Activated CD4-positive, alpha-beta memory T cell treated with anti-CD3 and anti-CD28 coated beads for 36 hours (primary cell): Measurements from ENCODE around the gene MAPK8IP2. TPM values are rescaled to one million over a fixed set of nuclear protein-coding genes. Genes with fewer than 3 reads are reported as not detected.

Experiments used
- CTCF ChIA-PET: fragments of 350-600 bp; sonication (Branson Sonifier 250); formaldehyde crosslinking; loops from one replicate; lab custom pipeline; 2021; ENCODE audit warnings: antibody characterized with exemption, inconsistent platforms; lab: Charles Lee
- POLR2A ChIA-PET: fragments of 350-600 bp; sonication (Branson Sonifier 250); formaldehyde crosslinking; loops from one replicate; lab custom pipeline; 2021; ENCODE audit warnings: antibody characterized with exemption; lab: Charles Lee
- DNase-seq: peaks from one replicate; pipeline ENCODE4 v3.0.0-alpha.2; 2020
- H3K27ac Mint-ChIP-seq: one replicate; pipeline ENCODE4 v1.8.0; 2021; ENCODE audit warnings: mixed read lengths
- H3K27me3 Mint-ChIP-seq: one replicate; pipeline ENCODE4 v1.8.0; 2021; ENCODE audit warnings: mixed read lengths
- H3K36me3 Mint-ChIP-seq: one replicate; pipeline ENCODE4 v1.8.0; 2021; ENCODE audit warnings: mixed read lengths
- H3K4me1 Mint-ChIP-seq: one replicate; pipeline ENCODE4 v1.8.0; 2021; ENCODE audit warnings: low read depth, mixed read lengths
- H3K4me3 Mint-ChIP-seq: one replicate; pipeline ENCODE4 v1.8.0; 2021; ENCODE audit warnings: mild to moderate bottlenecking, mixed read lengths
- H3K9me3 Mint-ChIP-seq: one replicate; pipeline ENCODE4 v1.8.0; 2021; ENCODE audit warnings: mixed read lengths
- intact Hi-C: fragments of 100-400 bp; cut with micrococcal nuclease; formaldehyde crosslinking; loops from one replicate; pipeline ENCODE4 v1.15.1; 2023
- total RNA-seq, 2 experiments: library from RNA; stranded (reverse); gene quantifications; one replicate each; pipeline ENCODE4 v1.2.3, GENCODE V29; 2021

The MAPK8IP2 gene
- total RNA-seq: under 1 TPM; 0.10 to 0.19 TPM

DNA sequence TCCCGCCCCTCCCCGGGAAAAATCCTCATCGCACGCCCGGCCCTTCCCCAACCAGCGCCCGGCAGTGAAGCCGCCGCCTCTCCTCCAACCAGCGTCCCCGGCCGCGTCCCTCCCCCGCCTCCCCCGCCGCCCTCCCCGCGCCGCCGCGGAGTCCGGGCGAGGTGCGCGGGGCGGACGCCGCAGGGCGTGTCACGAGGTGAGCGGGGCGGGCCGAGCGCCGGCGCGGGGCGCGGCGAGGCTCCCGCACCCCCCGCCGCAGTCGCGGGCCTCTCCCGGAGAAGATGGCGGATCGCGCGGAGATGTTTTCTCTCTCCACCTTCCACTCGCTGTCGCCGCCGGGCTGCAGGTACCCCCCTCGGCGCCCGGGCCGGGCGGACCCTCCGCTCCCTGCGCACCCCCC, at the start of gene MAPK8IP2:
MAPK8IP2 (plus strand) TSS at position 256 of the 400 bp plus-strand sequence; CDS start at position 282, 26 bp downstream.
- H3K27ac Mint-ChIP-seq: no peak within 1 kb of the TSS
- ChIA-PET CTCF (no interaction called here), POLR2A (interaction anchor here (1.0 kb wide), 1 partner anchor 18 kb away, joined by 3 read pairs; the partner anchor contains the start of gene CHKB)
- peaks cover 5% of the 10 kb centered on the region for H3K36me3 Mint-ChIP-seq
- peaks cover 32% of the 10 kb centered on the region for H3K27me3 Mint-ChIP-seq
- DNase-seq: no peak
- intact Hi-C loops: no loop called here
- H3K9me3 Mint-ChIP-seq: no peaks in the 10 kb centered on the region
- peaks cover 8% of the 10 kb centered on the region for H3K4me1 Mint-ChIP-seq
- peak within 1 kb of the TSS; percentile 51 for H3K4me3 Mint-ChIP-seq

GRCh38 chr22:50551160-50551752, 49.3 kb upstream of the MAPK8IP2 start:
- no peak for DNase-seq
- ChIA-PET POLR2A (interaction anchor here (1.2 to 7.5 kb wide), 4 partner anchors 12 to 76 kb away, joined by 3 to 71 read pairs (median 6); partner anchors contain the start of genes ARSA, SCO2 and TYMP), CTCF (interaction anchor here (1.6 to 2.8 kb wide), 2 partner anchors 12 to 26 kb away, joined by 9 to 13 read pairs; partner anchors contain the start of genes SCO2 and SYCE3)
- Mint-ChIP-seq H3K9me3 (no peaks in the 10 kb centered on the region), H3K4me3 (no peak overlapping the region), H3K36me3 (peaks cover 2% of the 10 kb centered on the region), H3K27ac (no peak overlapping the region), H3K4me1 (peaks cover 18% of the 10 kb centered on the region), H3K27me3 (no peaks in the 10 kb centered on the region)
- intact Hi-C loops: no loop called here

DNA sequence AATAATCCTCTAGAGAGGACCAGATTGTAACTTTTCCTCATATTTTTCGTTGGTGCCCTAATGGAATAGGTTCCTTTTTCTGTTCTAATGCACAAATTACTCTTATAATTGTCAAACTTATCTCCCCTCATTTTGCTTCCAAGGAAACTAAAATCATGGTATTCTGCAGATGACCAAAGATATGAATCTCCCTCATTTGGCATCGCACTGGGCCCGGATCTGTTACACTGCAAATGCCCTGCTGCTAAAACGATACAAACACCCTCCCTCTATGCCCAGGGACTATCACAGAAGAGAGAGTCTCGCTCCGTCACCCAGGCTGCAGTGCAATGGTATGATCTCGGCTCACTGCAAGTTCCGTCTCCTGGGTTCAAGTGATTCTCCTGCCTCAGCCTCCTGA, 47.3 kb upstream of the MAPK8IP2 start:
- Mint-ChIP-seq H3K4me1 (peaks cover 14% of the 10 kb centered on the region), H3K27me3 (no peaks in the 10 kb centered on the region), H3K4me3 (no peak overlapping the region), H3K36me3 (peaks cover 2% of the 10 kb centered on the region), H3K9me3 (no peaks in the 10 kb centered on the region), H3K27ac (no peak overlapping the region)
- ChIA-PET CTCF (no interaction called here), POLR2A (no interaction called here)
- intact Hi-C loops: no loop called here
- DNase-seq: no peak

GRCh38 chr22:50556703-50557102, 43.9 kb upstream of the MAPK8IP2 start:
- Mint-ChIP-seq H3K27me3 (no peaks in the 10 kb centered on the region), H3K4me1 (peaks cover 3% of the 10 kb centered on the region), H3K36me3 (no peaks in the 10 kb centered on the region), H3K9me3 (no peaks in the 10 kb centered on the region), H3K27ac (no peak overlapping the region), H3K4me3 (no peak overlapping the region)
- intact Hi-C loops: no loop called here
- CTCF ChIA-PET: interaction anchor here (1.3 to 2.7 kb wide), 3 partner anchors 9 to 64 kb away, joined by 3 to 11 read pairs (median 3); no protein-coding TSS in a partner anchor
- POLR2A ChIA-PET: no interaction called here
- no peak for DNase-seq

DNA sequence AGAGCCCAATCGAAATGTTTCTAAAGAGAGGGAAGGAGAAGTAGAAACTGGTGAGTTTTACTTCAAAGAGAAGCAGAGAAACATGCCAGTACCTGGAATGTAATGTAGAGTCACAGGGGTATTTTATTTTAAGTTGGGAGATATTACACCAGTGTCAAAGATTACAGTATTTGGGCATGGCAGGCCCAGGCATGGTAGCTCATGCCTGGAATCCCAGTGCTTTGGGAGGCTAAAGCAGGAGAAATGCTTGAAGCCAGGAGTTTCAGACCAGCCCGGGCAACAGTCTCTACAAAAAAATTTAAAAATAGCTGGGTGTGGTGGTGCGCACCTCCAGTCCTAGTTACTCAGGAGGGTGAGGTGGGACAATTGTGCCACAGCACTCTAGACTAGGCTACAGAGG, 40.6 kb upstream of the MAPK8IP2 start:
- no peaks in the 10 kb centered on the region for H3K9me3 Mint-ChIP-seq
- H3K36me3 Mint-ChIP-seq: no peaks in the 10 kb centered on the region
- H3K27me3 Mint-ChIP-seq: no peaks in the 10 kb centered on the region
- ChIA-PET POLR2A (interaction anchor here (1.4 kb wide), 2 partner anchors 34 to 51 kb away, joined by 3 to 4 read pairs; partner anchors contain the start of gene SCO2), CTCF (interaction anchor here (0.6 to 1.3 kb wide), 2 partner anchors 34 to 36 kb away, joined by 3 to 5 read pairs; partner anchors contain the start of gene SCO2)
- no peak overlapping the region for H3K4me3 Mint-ChIP-seq
- DNase-seq: no peak
- H3K4me1 Mint-ChIP-seq: peaks cover 15% of the 10 kb centered on the region
- intact Hi-C loops: loop anchor here (10.0 kb wide), 1 partner anchor 55 kb away; no protein-coding TSS in a partner anchor
- no peak overlapping the region for H3K27ac Mint-ChIP-seq

DNA sequence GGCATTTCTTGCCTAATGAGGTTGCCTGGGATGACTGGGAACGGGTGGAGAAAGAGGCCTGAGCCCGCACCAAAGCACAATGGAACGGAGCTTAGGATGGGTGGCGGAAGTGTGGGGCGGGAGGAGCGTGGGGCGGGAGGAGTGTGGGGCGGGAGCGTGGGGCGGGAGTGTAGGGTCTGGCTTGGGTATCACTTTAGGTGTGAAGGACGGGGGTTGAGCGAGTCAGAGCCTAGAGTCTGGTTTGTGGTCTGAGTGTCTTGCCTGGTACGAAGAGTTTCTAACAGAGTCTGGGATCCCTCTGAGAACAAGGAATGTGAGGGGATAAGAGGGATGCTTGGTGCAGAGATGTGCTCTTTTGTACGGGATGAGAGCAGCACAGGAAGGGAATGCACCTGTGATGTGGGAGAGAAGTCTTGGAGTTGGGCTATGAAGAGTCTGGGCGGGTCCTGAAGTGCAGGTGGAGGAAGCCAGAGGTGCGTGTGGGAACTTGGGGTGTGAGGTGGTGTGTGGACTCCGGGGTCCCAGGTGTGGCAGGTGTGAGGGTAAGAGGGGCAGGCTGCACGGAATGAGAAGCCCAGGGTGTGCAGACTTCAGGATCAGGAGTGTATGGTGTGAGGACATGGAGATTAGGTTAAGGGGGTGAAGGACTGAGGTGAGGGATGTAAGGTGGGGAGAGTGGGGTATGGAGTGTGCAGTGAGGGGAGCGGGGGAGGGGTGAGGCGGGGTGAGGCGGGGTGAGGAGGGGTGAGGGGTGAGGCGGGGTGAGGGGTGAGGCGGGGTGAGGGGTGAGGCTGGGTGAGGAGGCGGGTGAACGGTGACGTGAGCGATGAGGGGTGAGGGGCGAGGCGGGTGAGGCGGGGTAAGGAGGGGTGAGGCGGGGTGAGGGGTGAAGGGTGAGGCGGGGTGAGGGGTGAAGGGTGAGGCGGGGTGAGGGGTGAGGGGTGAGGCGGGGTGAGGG, 38.9 kb upstream of the MAPK8IP2 start:
- no peaks in the 10 kb centered on the region for H3K36me3 Mint-ChIP-seq
- DNase-seq: no peak
- H3K9me3 Mint-ChIP-seq: no peaks in the 10 kb centered on the region
- POLR2A ChIA-PET: interaction anchor here (1.4 kb wide), 1 partner anchor 53 kb away, joined by 3 read pairs; no protein-coding TSS in a partner anchor
- intact Hi-C loops: loop anchor here (1.0 to 10.0 kb wide), 6 partner anchors 13 to 53 kb away; partner anchors contain the start of genes NCAPH2 and SCO2
- H3K4me1 Mint-ChIP-seq: peaks cover 15% of the 10 kb centered on the region
- peak overlapping the region; percentile 49 for H3K27ac Mint-ChIP-seq
- H3K27me3 Mint-ChIP-seq: no peaks in the 10 kb centered on the region
- peak overlapping the region; percentile 51 for H3K4me3 Mint-ChIP-seq
- CTCF ChIA-PET: interaction anchor here (1.1 kb wide), 1 partner anchor 36 kb away, joined by 6 read pairs; the partner anchor contains the start of gene SCO2

GRCh38 chr22:50562523-50563412, 37.8 kb upstream of the MAPK8IP2 start, which contains the start of gene SYCE3:
TSS of gene SYCE3 (minus strand) at chr22:50562919. CDS start at chr22:50556405, 6,514 bp downstream.
- H3K27me3 Mint-ChIP-seq: no peaks in the 10 kb centered on the region
- no peaks in the 10 kb centered on the region for H3K36me3 Mint-ChIP-seq
- H3K9me3 Mint-ChIP-seq: no peaks in the 10 kb centered on the region
- H3K4me3 Mint-ChIP-seq: peak within 1 kb of the TSS; percentile 90
- peak; percentile 98 for DNase-seq
- POLR2A ChIA-PET: interaction anchor here (1.0 to 2.9 kb wide), 13 partner anchors 9 to 58 kb away, joined by 3 to 29 read pairs (median 6); partner anchors contain the start of genes CHKB, CPT1B, SCO2 and TYMP
- intact Hi-C loops: loop anchor here (1.0 to 10.0 kb wide), 7 partner anchors 14 to 54 kb away; partner anchors contain the start of genes CHKB, NCAPH2 and SCO2
- peak within 1 kb of the TSS; percentile 60 for H3K27ac Mint-ChIP-seq
- CTCF ChIA-PET: interaction anchor here (0.6 to 4.6 kb wide), 25 partner anchors 9 to 129 kb away, joined by 3 to 71 read pairs (median 5); partner anchors contain the start of genes CHKB, CPT1B, KLHDC7B and LMF2
- peaks cover 15% of the 10 kb centered on the region for H3K4me1 Mint-ChIP-seq

GRCh38 chr22:50563413-50564160, 37.0 kb upstream of the MAPK8IP2 start:
- Mint-ChIP-seq H3K4me1 (peaks cover 15% of the 10 kb centered on the region), H3K9me3 (no peaks in the 10 kb centered on the region), H3K36me3 (peaks cover 2% of the 10 kb centered on the region), H3K4me3 (peak overlapping the region; percentile 90), H3K27me3 (no peaks in the 10 kb centered on the region), H3K27ac (no peak overlapping the region)
- ChIA-PET POLR2A (interaction anchor here (1.0 to 2.9 kb wide), 12 partner anchors 8 to 58 kb away, joined by 3 to 29 read pairs (median 6); partner anchors contain the start of genes CHKB, CPT1B, SCO2 and TYMP), CTCF (interaction anchor here (0.7 to 4.6 kb wide), 21 partner anchors 9 to 128 kb away, joined by 3 to 71 read pairs (median 6); partner anchors contain the start of genes CHKB, CPT1B, KLHDC7B and NCAPH2)
- no peak for DNase-seq
- intact Hi-C loops: loop anchor here (1.0 to 10.0 kb wide), 2 partner anchors 19 to 51 kb away; partner anchors contain the start of gene CHKB

DNA sequence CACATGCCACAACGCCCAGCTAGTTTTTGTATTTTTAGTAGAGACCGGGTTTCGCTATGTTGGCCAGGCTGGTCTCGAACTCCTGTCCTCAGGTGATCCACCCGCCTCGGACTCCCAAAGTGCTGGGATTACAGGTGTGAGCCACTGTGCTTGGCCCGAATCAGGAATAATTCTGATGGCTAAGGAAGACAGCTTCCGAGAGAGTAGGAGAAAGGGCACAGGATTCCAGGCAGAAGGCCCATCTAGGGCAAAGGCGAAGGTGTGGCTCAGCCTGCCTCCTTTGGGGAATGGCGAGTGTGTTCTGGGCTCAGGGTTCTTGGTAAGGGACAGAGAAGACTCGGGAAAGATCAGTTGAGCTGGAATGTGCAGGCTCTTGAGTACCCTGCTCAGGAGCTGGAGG, 36.3 kb upstream of the MAPK8IP2 start:
- intact Hi-C loops: loop anchor here (10.0 kb wide), 1 partner anchor 51 kb away; no protein-coding TSS in a partner anchor
- Mint-ChIP-seq H3K4me3 (no peak overlapping the region), H3K9me3 (no peaks in the 10 kb centered on the region), H3K27ac (no peak overlapping the region), H3K27me3 (no peaks in the 10 kb centered on the region), H3K36me3 (peaks cover 5% of the 10 kb centered on the region), H3K4me1 (peaks cover 15% of the 10 kb centered on the region)
- CTCF ChIA-PET: interaction anchor here (0.5 to 4.6 kb wide), 7 partner anchors 8 to 57 kb away, joined by 3 to 71 read pairs (median 4); partner anchors contain the start of genes NCAPH2, SCO2 and TYMP
- POLR2A ChIA-PET: interaction anchor here (1.2 to 2.9 kb wide), 4 partner anchors 13 to 57 kb away, joined by 6 to 13 read pairs (median 7); partner anchors contain the start of gene SCO2
- no peak for DNase-seq
